Muscle layer of colon (tissue), 2 donors: Measurements from ENCODE around the gene FAM241A.

Experiments used
- H3K27ac ChIP-seq: one replicate; pipeline ENCODE4 v1.7.0; 2013; ENCODE audit warnings: low read depth, mild to moderate bottlenecking, low read length, moderate library complexity
- H3K27me3 ChIP-seq, 2 donors: one replicate each; pipeline ENCODE4 v1.7.0; 2013; ENCODE audit warnings: low read length in 2 of 2, mild to moderate bottlenecking in 2 of 2; ENCODE audit not compliant: insufficient read depth in 2 of 2, control insufficient read depth in 1 of 2
- H3K36me3 ChIP-seq: one replicate; pipeline ENCODE4 v1.7.0; 2013; ENCODE audit warnings: mild to moderate bottlenecking, low read length; ENCODE audit not compliant: insufficient read depth
- H3K4me1 ChIP-seq: one replicate; pipeline ENCODE4 v1.7.0; 2013; ENCODE audit warnings: mild to moderate bottlenecking, low read length; ENCODE audit not compliant: insufficient read depth
- H3K4me3 ChIP-seq, 2 donors: one replicate each; pipeline ENCODE4 v1.7.0; 2013; ENCODE audit warnings: low read length in 2 of 2, low read depth in 1 of 2, mild to moderate bottlenecking in 1 of 2, moderate library complexity in 1 of 2
- H3K9ac ChIP-seq: one replicate; pipeline ENCODE4 v1.7.0; 2013; ENCODE audit warnings: low read length
- H3K9me3 ChIP-seq: one replicate; pipeline ENCODE4 v1.7.0; 2013; ENCODE audit warnings: mild to moderate bottlenecking, low read length
- donor health status: abdominal sarcoma.
- donor health status: Adenocarcinoma of cecum.

The FAM241A gene

DNA sequence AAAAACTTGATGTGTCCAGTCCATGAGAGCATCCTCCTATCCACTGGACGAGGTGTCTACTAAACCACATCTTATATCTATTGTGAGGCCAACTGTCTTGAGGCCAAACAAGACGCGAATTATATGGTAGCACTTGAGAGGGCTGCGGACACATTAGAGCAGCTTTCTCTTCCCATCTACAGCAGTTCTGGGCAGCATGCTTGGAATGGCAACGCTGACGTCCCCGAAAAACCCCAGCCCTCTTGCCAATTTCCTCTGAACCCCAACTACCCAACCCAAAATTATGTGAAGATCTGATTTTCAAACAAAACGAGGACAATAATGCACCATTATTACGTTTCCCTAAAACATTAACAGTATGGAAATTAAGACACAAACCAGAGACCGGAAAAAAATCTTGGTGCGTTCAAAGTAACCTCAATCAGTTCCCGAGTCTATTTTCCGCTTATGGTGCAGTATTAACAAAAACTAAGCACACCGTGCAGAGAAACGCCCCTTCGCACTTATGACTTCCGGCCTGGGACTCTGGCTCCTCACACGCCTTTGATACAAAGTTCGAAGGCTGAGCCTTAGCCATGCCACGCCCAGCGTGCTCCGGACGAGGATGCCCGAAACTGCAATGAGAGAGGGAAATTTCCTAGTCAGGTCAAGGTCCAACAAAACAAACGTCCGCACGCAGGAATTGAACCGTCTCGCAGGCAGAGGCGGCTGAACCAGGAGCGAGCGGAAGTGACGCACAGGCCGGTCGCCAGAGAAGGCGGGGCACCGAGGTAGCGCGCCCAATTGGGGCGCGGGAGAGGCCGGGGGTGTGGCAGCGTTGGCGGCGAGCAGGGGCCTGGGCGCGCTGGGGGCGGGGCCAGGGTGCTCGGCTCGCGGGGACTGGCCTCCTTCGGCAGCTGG lies 85.9 kb downstream of the FAM241A start:
- no peaks in the 10 kb centered on the region for H3K9me3 ChIP-seq
- H3K4me1 ChIP-seq = peaks cover 18% of the 10 kb centered on the region
- no peaks in the 10 kb centered on the region for H3K27me3 ChIP-seq
- H3K9ac ChIP-seq = peak overlapping the region; percentile 89
- H3K36me3 ChIP-seq = no peaks in the 10 kb centered on the region
- H3K27ac ChIP-seq = peak overlapping the region; percentile 100
- H3K4me3 ChIP-seq = peak overlapping the region; percentile 83 to 85

DNA sequence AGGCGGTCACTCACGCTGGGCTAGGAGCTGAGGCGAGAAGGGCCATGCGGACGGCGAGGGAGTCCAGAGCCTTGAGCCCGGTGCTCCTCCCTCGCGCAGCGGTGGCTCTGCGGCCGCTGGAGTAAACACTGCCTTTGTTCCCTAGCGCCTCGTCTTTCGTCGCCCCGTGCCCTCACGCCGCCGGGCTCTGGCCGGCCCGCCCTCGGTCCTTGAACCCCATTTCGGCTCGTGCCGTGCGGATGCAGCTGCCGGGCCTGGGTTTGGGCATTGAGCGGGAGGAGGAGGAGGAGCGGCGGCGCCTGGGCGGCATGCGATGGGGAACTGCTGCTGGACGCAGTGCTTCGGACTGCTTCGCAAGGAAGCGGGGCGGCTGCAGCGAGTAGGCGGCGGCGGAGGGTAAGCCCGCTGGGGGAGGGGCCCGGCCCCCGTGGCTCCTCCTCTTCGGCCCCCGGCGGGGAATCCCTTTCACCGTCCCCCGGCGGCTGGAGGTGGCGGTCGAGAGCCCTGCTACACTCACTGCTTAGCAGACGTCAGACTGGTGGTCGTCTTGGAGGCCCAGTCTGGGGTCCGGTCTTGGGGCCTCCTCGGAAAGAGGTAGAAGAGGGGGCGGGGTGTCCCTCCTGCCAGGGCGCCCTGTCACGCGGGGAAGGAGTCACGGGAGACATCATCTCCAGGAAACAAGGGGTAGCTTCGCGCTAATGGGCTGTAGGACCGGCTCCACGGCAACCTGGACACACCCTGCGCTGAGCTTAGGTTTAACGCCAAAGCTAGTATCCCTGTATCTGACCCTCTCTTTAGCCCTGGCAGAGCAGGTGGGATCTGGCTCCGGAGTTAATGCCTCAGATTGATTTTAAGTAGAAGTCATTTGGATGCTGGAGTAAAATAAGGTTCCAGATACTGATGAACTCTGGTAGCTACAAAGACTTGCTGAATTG lies 86.8 kb downstream of the FAM241A start, which contains the start of gene AP1AR:
Gene AP1AR (plus strand): TSS at position 9 of the 935 bp plus-strand sequence. CDS start 305 bp downstream, at position 314.
- Histone ChIP-seq H3K27me3 (no peaks in the 10 kb centered on the region), H3K4me1 (peaks cover 18% of the 10 kb centered on the region), H3K9me3 (no peaks in the 10 kb centered on the region), H3K27ac (peak within 1 kb of the TSS; percentile 100), H3K36me3 (no peaks in the 10 kb centered on the region), H3K4me3 (peak within 1 kb of the TSS; percentile 83 to 85), H3K9ac (peak within 1 kb of the TSS; percentile 89)

DNA sequence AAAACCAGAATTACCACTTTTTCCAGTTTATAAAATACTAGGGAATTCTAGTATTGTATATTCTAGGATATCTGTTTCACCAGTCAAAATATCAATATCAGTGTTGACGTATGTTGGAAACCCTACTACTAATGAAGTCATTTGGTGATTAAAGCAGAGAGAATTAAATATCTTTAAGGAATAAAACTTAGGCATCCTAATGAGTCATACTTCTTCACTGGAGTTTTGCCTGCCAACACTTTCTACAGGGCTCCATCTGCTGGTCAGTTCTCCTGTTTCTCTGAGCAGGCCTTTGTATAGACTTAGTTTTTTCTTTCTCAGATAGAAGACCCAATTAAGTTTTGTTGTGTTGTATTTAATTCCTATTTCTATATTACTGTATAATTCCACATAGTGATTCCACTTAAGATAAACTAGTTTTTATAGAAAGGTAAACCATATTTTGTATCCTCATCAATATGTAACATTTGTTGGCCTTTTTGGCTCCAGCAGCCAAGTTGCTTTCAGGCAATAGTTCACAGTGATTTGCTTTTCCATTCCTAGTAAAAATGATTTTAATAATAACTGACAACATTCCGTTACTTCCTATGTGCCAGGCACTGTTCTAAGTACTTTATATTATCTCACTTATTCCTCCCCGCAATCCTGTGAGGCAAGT lies 89.8 kb downstream of the FAM241A start:
- Histone ChIP-seq H3K36me3 (no peaks in the 10 kb centered on the region), H3K9ac (no peak overlapping the region), H3K4me3 (no peak overlapping the region), H3K27ac (no peak overlapping the region), H3K4me1 (peaks cover 19% of the 10 kb centered on the region), H3K27me3 (no peaks in the 10 kb centered on the region), H3K9me3 (no peaks in the 10 kb centered on the region)

GRCh38 chr4:112236040-112236439 lies 90.8 kb downstream of the FAM241A start:
- Histone ChIP-seq H3K27me3 (no peaks in the 10 kb centered on the region), H3K27ac (no peak overlapping the region), H3K36me3 (no peaks in the 10 kb centered on the region), H3K9me3 (no peaks in the 10 kb centered on the region), H3K4me3 (no peak overlapping the region), H3K4me1 (peaks cover 18% of the 10 kb centered on the region), H3K9ac (no peak overlapping the region)

DNA sequence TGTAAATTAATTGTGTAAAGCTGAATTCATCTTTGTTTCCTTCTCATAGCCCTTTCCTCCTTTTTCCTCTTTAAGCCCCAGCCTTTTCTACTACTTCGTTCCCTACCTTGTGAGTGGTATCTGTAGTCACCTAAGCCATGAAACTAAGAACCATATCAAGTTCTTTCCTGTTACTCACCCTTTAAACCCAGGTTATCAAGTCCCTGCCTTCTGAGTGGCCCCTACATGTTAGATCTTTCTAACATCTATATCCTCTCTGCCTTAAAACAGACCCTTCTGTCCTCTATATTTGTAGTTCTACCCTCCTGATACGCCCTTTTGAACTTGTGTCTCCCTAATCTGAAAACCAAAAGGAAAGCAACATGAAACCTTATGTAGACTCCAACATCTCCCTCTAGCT lies 93.6 kb downstream of the FAM241A start:
- H3K9me3 ChIP-seq = no peaks in the 10 kb centered on the region
- H3K9ac ChIP-seq = no peak overlapping the region
- H3K36me3 ChIP-seq = no peaks in the 10 kb centered on the region
- H3K27ac ChIP-seq = no peak overlapping the region
- H3K27me3 ChIP-seq = no peaks in the 10 kb centered on the region
- H3K4me3 ChIP-seq = no peak overlapping the region
- H3K4me1 ChIP-seq = peaks cover 6% of the 10 kb centered on the region
